CD14-positive monocyte (primary cell): Measurements from ENCODE around the gene CHCHD6. TPM values are rescaled to one million over a fixed set of nuclear protein-coding genes. Genes with fewer than 3 reads are reported as not detected.

ENCODE experiments used
- DNase-seq, 3 donors: peaks; one replicate each; pipeline ENCODE4 v3.0.0-alpha.2; 2011 to 2022
- H2AFZ ChIP-seq: 2 replicates; pipeline ENCODE4 v1.6.0; 2012; ENCODE audit warnings: mild to moderate bottlenecking, low read depth, low read length, inconsistent platforms; ENCODE audit not compliant: insufficient read depth, poor library complexity, severe bottlenecking
- H3K27ac ChIP-seq, 2 donors: 1 replicate in 1 of 2; 2 replicates in 1 of 2; pipeline ENCODE4 v1.5.1; 2012 to 2013; ENCODE audit warnings: low read length in 2 of 2, control low read depth in 1 of 2, inconsistent platforms in 1 of 2, low read depth in 1 of 2, mild to moderate bottlenecking in 1 of 2
- H3K27me3 ChIP-seq, 2 donors: one replicate each; pipeline versions ENCODE4 v1.6.0 to v1.6.1; 2011 to 2013; ENCODE audit warnings: low read length in 2 of 2; ENCODE audit not compliant: control insufficient read depth in 2 of 2, insufficient read depth in 2 of 2
- H3K36me3 ChIP-seq, 2 donors: replicated peaks in 1 of 2; 1 replicate in 1 of 2; 2 replicates in 1 of 2; pipeline versions ENCODE4 v1.5.1 to v1.6.1; 2012 to 2013; ENCODE audit warnings: low read length in 2 of 2, control low read depth in 1 of 2, inconsistent platforms in 1 of 2, mild to moderate bottlenecking in 1 of 2; ENCODE audit not compliant: insufficient read depth in 2 of 2, control insufficient read depth in 1 of 2
- H3K4me1 ChIP-seq, 2 donors: 1 replicate in 1 of 2; 2 replicates in 1 of 2; pipeline versions ENCODE4 v1.5.1 to v1.6.1; 2012 to 2013; ENCODE audit warnings: low read length in 2 of 2, control low read depth in 1 of 2, inconsistent platforms in 1 of 2, mild to moderate bottlenecking in 1 of 2, moderate library complexity in 1 of 2; ENCODE audit not compliant: insufficient read depth in 2 of 2, control insufficient read depth in 1 of 2
- H3K4me2 ChIP-seq: replicated peaks from 2 replicates; pipeline ENCODE3; 2012; ENCODE audit warnings: low read length, moderate library complexity, mild to moderate bottlenecking; ENCODE audit not compliant: poor library complexity, severe bottlenecking; ENCODE audit errors: extremely low read depth
- H3K4me3 ChIP-seq, 3 experiments: fragments of 200-600 bp in 1 of 3; sonication (generic) in 1 of 3; replicated peaks in 1 of 3; 1 replicate in 2 of 3; 2 replicates in 1 of 3; pipeline ENCODE4 v1.5.1; 2011 to 2013; ENCODE audit warnings: low read length in 3 of 3, mild to moderate bottlenecking in 3 of 3, control low read depth in 2 of 3, low read depth in 2 of 3, inconsistent platforms in 1 of 3, moderate library complexity in 1 of 3
- H3K79me2 ChIP-seq: 2 replicates; pipeline ENCODE4 v1.6.0; 2012; ENCODE audit warnings: mild to moderate bottlenecking, control low read depth, inconsistent platforms, low read length, moderate library complexity; ENCODE audit not compliant: insufficient read depth
- H3K9ac ChIP-seq: 2 replicates; pipeline ENCODE4 v1.6.0; 2017; ENCODE audit warnings: low read length, mild to moderate bottlenecking; ENCODE audit not compliant: insufficient read depth, poor library complexity, severe bottlenecking
- H3K9me3 ChIP-seq, 2 donors: replicated peaks in 1 of 2; 1 replicate in 1 of 2; 2 replicates in 1 of 2; pipeline versions ENCODE4 v1.5.1 to v1.6.1; 2012 to 2013; ENCODE audit warnings: low read length in 2 of 2, control low read depth in 1 of 2; ENCODE audit not compliant: control insufficient read depth in 1 of 2, insufficient read depth in 1 of 2
- H4K20me1 ChIP-seq: 2 replicates; pipeline ENCODE4 v1.6.0; 2012; ENCODE audit warnings: mild to moderate bottlenecking, low read length, control low read depth, moderate library complexity; ENCODE audit not compliant: insufficient read depth
- H3K27ac Mint-ChIP-seq, 7 donors: one replicate each; pipeline ENCODE4 v1.8.0; 2020; ENCODE audit warnings: mild to moderate bottlenecking in 7 of 7, mixed read lengths in 7 of 7, moderate library complexity in 6 of 7, inconsistent platforms in 2 of 7
- H3K27me3 Mint-ChIP-seq, 3 donors: one replicate each; pipeline ENCODE4 v1.8.0; 2021 to 2022; ENCODE audit warnings: low read depth in 3 of 3, mild to moderate bottlenecking in 3 of 3, mixed read lengths in 3 of 3, moderate library complexity in 3 of 3, inconsistent platforms in 1 of 3
- H3K36me3 Mint-ChIP-seq, 2 donors: one replicate each; pipeline ENCODE4 v1.8.0; 2020; ENCODE audit warnings: mixed read lengths in 2 of 2, inconsistent platforms in 1 of 2, mild to moderate bottlenecking in 1 of 2
- H3K4me1 Mint-ChIP-seq: one replicate; pipeline ENCODE4 v1.8.0; 2020; ENCODE audit warnings: mild to moderate bottlenecking, mixed read lengths
- H3K4me3 Mint-ChIP-seq, 2 donors: one replicate each; pipeline ENCODE4 v1.8.0; 2020; ENCODE audit warnings: mild to moderate bottlenecking in 2 of 2, mixed read lengths in 2 of 2, moderate library complexity in 1 of 2
- H3K9me3 Mint-ChIP-seq, 7 donors: one replicate each; pipeline ENCODE4 v1.8.0; 2020 to 2022; ENCODE audit warnings: mixed read lengths in 7 of 7, mild to moderate bottlenecking in 6 of 7, moderate library complexity in 6 of 7, inconsistent platforms in 2 of 7
- WGBS: methylation state at CpG from one replicate; pipeline ENCODE4 v1.1.5; 2013; ENCODE audit warnings: missing lambda C conversion rate; ENCODE audit not compliant: insufficient coverage; 5-methylcytosine and 5-hydroxymethylcytosine counted together
- intact Hi-C, 2 donors: fragments of 100-400 bp; cut with micrococcal nuclease; formaldehyde crosslinking; loops; one replicate each; pipeline versions ENCODE4 v1.15.0 to v1.15.1; 2023
- polyA plus RNA-seq, 3 donors: library from polyadenylated mRNA; depleted of rRNA in 1 of 3; unstranded in 2 of 3; stranded (reverse) in 1 of 3; fragments of 300-500 nt in 2 of 3; fragments of >200 nt in 1 of 3; fragmentation: Illumina TruSeq in 2 of 3; gene quantifications; 1 replicate in 2 of 3; 2 replicates in 1 of 3; pipeline ENCODE4 v1.2.3, GENCODE V29; 2012 to 2021
- TF ChIP-seq, protein P1 (sequence below): fragments of 200-600 bp; IDR thresholded peaks from one replicate; pipeline ENCODE4 v1.8.0; 2022; ENCODE audit warnings: antibody characterized with exemption, mild to moderate bottlenecking

Gene CHCHD6
- polyA plus RNA-seq, 3 donors = 1.1 to 1.8 (median 1.8) TPM

DNA sequence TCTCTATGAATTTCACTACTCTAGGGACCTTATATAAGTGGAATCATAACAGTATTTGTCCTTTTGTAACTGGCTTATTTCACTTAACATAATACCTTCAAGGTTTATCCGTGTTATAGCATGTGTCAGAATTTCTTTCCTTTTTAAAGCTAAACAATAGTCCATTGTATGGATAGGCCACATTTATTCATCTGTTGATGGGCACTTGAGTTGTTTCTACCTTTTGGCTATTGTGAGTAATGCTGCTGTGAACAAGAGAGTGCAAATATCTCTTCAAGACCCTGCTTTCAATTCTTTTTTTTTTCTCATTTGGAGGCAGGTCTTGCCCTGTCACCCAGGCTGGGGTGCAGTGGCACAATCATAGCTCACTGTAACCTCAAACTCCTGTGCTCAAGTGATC lies 56.5 kb downstream of the CHCHD6 start:
- intact Hi-C loops = no loop called here
- Mint-ChIP-seq H3K27me3 (peaks cover 2 to 5% (median 2%) of the 10 kb centered on the region in 3 donors), H3K4me3 (no peak overlapping the region), H3K36me3 (no peaks in the 10 kb centered on the region), H3K4me1 (no peaks in the 10 kb centered on the region), H3K9me3 (peaks cover 0 to 2% (median 0%) of the 10 kb centered on the region in 7 donors), H3K27ac (no peak overlapping the region)
- Histone ChIP-seq H3K4me3 (no peak overlapping the region), H3K36me3 (no peaks in the 10 kb centered on the region), H3K4me2 (no peak overlapping the region), H3K9ac (no peak overlapping the region), H3K27ac (no peak overlapping the region), H3K79me2 (no peaks in the 10 kb centered on the region), H3K4me1 (no peaks in the 10 kb centered on the region), H3K9me3 (no peaks in the 10 kb centered on the region), H3K27me3 (no peaks in the 10 kb centered on the region), H4K20me1 (no peaks in the 10 kb centered on the region), H2AFZ (no peak overlapping the region)
- DNase-seq = no peak
- no CpG with 5 or more reads among the region's 1 CpG for WGBS
- TF ChIP-seq, protein P1, sequence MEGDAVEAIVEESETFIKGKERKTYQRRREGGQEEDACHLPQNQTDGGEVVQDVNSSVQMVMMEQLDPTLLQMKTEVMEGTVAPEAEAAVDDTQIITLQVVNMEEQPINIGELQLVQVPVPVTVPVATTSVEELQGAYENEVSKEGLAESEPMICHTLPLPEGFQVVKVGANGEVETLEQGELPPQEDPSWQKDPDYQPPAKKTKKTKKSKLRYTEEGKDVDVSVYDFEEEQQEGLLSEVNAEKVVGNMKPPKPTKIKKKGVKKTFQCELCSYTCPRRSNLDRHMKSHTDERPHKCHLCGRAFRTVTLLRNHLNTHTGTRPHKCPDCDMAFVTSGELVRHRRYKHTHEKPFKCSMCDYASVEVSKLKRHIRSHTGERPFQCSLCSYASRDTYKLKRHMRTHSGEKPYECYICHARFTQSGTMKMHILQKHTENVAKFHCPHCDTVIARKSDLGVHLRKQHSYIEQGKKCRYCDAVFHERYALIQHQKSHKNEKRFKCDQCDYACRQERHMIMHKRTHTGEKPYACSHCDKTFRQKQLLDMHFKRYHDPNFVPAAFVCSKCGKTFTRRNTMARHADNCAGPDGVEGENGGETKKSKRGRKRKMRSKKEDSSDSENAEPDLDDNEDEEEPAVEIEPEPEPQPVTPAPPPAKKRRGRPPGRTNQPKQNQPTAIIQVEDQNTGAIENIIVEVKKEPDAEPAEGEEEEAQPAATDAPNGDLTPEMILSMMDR = no peak

- no peaks in the 10 kb centered on the region for H3K36me3 ChIP-seq
- Mint-ChIP-seq H3K4me3 (no peak overlapping the region), H3K36me3 (peaks cover 0 to 3% of the 10 kb centered on the region in 2 donors), H3K27me3 (peaks cover 2 to 5% (median 5%) of the 10 kb centered on the region in 3 donors), H3K4me1 (no peaks in the 10 kb centered on the region), H3K27ac (no peak overlapping the region), H3K9me3 (peaks cover 0 to 7% (median 3%) of the 10 kb centered on the region in 7 donors)
- H3K4me2 ChIP-seq = no peak overlapping the region
- no peak overlapping the region for H3K9ac ChIP-seq
- TF ChIP-seq, protein P1 = no peak
- H3K9me3 ChIP-seq = peaks cover under 1 to 2% of the 10 kb centered on the region in 2 donors
- no peaks in the 10 kb centered on the region for H3K27me3 ChIP-seq
- no peak overlapping the region for H3K4me3 ChIP-seq
- intact Hi-C loops = no loop called here
- H3K27ac ChIP-seq = no peak overlapping the region
- DNase-seq = no peak
- H3K4me1 ChIP-seq = no peaks in the 10 kb centered on the region
- H4K20me1 ChIP-seq = no peaks in the 10 kb centered on the region
- H2AFZ ChIP-seq = no peak overlapping the region
- no peaks in the 10 kb centered on the region for H3K79me2 ChIP-seq
Measured at GRCh38 chr3:126763035-126763434, 59.0 kb downstream of the CHCHD6 start.
